CMK (cell line): ENCODE data around the gene UBASH3B.

ENCODE experiments used
- DNase-seq: peaks from one replicate; pipeline ENCODE4 v3.0.0-alpha.2; 2010; ENCODE audit warnings: low read depth

Gene UBASH3B

GRCh38 chr11:122785031-122785541 is 129.6 kb downstream of the UBASH3B start:
- no peak for DNase-seq

- no peak for DNase-seq
Measured at GRCh38 chr11:122786896-122787295, 131.4 kb downstream of the UBASH3B start.

GRCh38 chr11:122788781-122789535 is 133.4 kb downstream of the UBASH3B start:
- DNase-seq = no peak

- no peak for DNase-seq
Measured at GRCh38 chr11:122789907-122790306, 134.4 kb downstream of the UBASH3B start.

GRCh38 chr11:122791411-122791810 is 135.9 kb downstream of the UBASH3B start:
- DNase-seq = no peak

- no peak for DNase-seq
Measured at GRCh38 chr11:122791836-122792235, 136.3 kb downstream of the UBASH3B start.

- no peak for DNase-seq
Measured at GRCh38 chr11:122793515-122793914, 138.0 kb downstream of the UBASH3B start.

- DNase-seq = no peak
Measured at GRCh38 chr11:122795307-122795706, 139.8 kb downstream of the UBASH3B start.

GRCh38 chr11:122796128-122796717 is 140.7 kb downstream of the UBASH3B start:
- DNase-seq = peak; percentile 36

- no peak for DNase-seq
Measured at GRCh38 chr11:122797651-122798050, 142.1 kb downstream of the UBASH3B start.

GRCh38 chr11:122799406-122800105 is 144.0 kb downstream of the UBASH3B start:
- DNase-seq = no peak

GRCh38 chr11:122802876-122803275 is 147.4 kb downstream of the UBASH3B start:
- no peak for DNase-seq

GRCh38 chr11:122803306-122803705 is 147.8 kb downstream of the UBASH3B start:
- DNase-seq = no peak

- DNase-seq = no peak
Measured at GRCh38 chr11:122803716-122804115, 148.2 kb downstream of the UBASH3B start.

- no peak for DNase-seq
Measured at GRCh38 chr11:122804161-122804560, 148.6 kb downstream of the UBASH3B start.

- no peak for DNase-seq
Measured at GRCh38 chr11:122804796-122805195, 149.3 kb downstream of the UBASH3B start.

- DNase-seq = no peak
Measured at GRCh38 chr11:122807731-122808477, 152.4 kb downstream of the UBASH3B start.

GRCh38 chr11:122808478-122808869 is 153.0 kb downstream of the UBASH3B start:
- peak; percentile 58 for DNase-seq

GRCh38 chr11:122809866-122810265 is 154.3 kb downstream of the UBASH3B start:
- no peak for DNase-seq

GRCh38 chr11:122811721-122812120 is 156.2 kb downstream of the UBASH3B start:
- no peak for DNase-seq

GRCh38 chr11:122812638-122813037 is 157.1 kb downstream of the UBASH3B start:
- no peak for DNase-seq
